HG02970 (cell line): ENCODE results near the gene TSSC4.

Experiments
- ATAC-seq: cut with Tn5 transposase; IDR thresholded peaks from one replicate; pipeline ENCODE4 v1.9.1; 2021; ENCODE audit warnings: mild to moderate bottlenecking, moderate library complexity, moderate number of reproducible peaks; ENCODE audit not compliant: unreplicated experiment, low FRiP score

TSSC4 gene

DNA sequence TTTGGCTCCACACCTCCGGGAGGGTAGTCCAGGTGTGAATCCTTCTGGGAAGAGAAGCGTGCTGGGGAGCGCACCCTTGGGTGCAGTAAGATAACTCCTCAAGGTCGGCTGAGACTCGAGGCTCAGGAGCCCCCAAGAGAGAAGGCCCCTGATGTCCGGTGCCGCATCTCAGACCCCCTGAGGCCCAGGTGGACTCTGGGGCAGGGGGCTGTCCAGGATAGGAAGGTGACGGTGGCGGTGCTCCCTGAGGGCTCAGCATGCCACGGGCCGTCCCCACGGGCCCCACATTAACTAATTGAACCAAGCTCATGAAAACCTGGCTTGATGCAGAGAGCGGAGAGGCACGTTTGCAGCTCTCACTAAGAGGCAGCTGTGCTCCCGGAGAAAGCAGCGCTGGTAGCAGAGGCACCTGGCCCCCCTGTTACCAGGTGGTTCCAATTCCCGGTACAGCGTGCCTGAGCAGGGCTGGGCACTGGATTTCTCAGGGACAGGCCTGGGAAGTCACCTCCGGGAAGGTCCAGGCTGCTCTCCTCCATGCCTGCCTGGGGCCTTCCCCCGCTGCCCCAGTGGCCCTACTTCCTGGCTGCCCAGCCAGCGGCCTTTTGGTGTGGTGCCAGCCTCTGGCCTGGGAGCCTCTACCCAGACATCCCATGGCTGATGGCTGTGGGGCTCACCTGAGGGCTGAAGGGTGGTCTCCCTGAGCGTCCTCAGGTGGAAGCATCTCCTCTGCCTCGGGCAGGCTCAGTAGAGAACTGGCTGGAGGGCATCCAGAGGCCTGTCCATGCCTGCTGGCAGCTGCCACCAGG lies 45.4 kb downstream of the TSSC4 start:
- ATAC-seq: no peak

DNA sequence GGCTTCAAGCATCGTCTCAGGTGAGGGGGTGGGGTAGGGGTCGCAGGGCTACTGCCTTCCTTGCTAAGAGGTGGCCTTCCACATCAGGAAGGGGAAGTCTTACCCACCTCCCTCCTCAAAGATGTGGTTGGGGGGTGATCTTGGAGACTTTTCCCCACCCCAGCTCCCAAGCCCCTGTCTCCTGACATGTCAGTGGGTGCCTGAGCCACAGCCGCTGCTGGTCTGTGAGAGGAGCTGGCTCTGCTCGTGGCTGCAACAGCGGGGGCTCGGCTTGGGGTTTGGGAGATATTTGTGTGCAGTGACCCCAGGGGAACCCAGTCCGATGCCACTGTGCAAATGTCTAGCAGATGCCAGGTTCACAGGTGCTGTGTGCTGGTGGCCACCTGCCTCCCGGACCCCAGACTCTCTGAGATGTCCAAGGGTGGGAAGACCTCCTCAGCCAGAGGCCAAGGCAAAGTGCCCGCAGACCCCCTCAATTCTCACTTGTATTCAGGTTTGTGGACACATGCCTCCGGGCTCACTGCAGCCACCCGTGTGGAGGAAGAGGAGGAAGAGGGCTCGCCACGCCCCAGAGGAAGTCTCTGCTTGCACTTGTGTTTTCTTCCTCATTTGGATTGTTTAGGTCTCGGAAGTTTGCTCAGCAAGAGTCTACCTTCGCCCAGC lies 46.2 kb downstream of the TSSC4 start:
- no peak for ATAC-seq

DNA sequence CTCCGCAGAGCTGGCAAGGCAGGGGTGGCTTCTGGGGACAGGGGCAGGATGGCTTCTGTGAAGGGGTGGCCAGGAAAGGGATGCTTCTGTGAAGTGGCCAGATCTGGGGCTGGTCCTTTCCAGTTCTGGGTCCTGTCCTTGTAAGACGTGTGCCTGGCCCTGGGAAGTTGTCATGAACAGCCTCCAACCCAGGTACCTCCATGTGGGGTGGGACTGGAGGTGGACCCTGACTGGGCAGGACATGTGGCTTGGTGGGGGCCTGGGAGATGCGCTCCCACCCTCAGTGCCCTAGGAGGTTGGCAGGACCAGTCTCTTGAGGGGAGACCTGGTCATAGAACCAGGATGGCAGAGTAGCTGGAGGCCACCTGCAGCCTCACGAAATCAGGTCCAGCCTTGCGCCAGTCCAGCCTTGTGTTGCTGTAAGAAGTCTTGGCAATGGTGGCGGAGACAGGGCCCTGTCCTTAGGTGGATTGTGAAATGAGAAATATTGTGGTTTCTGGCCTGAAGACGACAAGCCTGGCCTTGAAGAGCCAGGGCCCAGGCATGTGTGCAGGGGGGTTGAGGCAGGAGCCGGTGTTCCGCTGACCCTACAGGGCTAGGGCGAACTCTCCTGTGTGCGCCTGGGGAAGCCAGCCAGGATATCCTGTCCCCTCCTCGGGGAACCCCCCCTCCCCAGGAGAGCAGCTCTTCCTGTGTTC lies 46.9 kb downstream of the TSSC4 start:
- no peak for ATAC-seq

DNA sequence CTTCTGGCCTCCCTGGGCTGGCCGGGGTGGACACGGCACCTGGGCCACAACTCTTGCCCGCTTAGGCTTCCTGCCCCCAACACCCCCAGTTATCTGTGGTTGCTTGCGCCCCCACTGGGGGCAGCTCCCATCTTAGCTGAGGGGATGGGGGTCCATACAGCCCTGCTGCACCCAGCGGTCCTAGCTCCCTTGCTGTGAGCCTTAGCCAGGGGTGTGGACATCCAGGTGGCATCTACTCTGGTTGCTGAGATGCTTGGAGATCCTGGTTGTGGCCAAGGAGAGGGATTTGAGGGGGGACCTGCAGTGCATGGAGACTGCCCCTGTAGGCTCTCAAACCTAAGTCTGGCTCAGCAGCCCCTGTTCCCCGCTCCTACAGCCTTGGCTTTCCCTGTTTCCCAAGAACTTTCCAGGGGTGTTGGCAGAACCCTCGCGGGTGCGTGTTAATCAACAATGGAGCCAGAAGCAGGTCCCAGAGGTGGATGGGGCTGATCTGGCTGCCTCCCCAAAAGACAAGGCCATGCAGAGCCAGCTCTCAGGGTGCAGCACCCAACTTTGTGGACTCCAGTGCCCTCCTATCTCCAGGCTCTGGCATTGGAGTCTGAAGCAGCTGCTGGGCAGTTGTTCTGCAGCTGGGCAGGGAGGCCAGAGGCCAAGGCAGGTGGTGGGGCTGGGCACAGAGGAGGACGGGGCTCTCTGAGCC lies 47.6 kb downstream of the TSSC4 start:
- ATAC-seq: no peak

DNA sequence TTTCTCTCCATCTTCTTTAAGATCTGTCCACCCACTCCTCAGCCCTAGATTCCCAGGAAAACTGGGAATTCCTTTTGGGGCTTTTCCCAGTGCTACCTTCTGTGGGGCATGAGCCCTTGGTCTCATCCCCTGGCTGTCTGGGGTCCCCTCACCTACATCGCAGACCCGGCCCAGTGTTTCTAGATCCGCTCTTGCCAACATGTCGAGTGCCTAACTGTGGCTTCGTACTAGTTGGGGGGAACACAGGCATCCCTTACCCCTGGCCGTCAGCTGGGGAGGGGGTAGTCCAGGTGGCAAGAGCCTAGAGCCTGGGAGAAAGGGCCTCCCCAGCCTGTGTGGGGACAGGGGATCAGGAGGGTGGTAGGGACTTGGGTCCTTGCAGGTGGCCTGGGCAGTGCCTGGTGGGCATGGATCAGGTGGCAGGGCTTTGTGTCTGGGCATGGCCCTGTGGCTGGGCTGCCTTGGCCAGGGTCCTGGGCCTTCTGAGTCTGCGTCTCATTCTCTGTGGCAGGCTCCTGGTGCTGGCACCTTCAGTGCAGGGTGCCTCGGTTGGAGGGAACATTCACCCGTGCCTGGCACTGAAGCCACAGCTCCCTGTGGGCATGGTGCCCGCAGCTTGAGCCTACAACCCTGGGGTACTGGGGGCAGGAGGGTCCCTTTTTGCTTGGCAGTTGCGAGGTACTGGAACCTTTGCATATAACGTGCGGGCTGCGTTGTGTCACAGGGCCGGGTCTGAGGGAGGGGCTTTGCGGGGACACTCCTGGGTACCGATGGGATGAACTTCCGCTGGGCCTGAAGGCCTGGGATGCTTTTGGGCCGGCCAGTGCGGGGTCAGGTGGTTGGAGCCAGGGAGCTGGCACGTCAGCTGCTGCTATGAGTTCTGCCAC lies 48.4 kb downstream of the TSSC4 start:
- ATAC-seq: no peak

DNA sequence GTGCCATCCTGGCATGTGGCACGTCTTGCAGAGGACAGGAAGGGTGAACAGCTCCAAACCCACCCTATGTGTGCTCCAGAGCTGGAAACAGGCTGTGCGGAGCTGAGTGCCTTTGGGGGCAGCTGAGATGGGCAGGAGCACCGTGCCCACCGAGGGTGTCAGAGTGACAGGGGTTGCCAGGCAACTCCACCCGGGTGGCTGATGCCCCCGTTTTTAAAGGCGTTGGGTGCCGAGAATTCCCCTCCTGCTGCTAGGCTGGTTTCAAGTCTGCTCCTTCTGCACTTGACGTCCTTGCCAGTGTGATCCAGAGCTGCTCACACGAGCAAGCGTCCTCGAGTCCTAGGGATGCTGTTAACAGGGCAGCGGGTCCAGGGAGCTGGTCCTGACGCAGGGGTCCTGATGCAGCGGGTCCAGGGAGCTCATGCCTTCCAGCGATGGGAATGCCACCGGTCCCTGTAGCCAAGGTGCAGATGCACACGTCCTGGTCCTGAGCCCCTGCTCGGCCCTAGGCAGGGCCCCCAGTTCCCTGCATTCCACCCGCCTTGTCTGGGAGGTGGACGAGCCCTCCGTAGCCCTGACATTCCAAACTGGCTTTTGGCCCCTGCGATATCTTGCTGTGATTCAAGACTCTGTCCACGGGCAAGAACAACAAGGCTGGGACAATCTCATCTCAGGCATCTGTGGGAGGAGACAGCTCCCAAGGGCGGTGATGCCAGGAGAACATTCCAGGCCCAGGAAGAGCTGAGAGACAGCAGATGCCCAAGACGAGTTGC lies 49.2 kb downstream of the TSSC4 start:
- ATAC-seq: no peak

DNA sequence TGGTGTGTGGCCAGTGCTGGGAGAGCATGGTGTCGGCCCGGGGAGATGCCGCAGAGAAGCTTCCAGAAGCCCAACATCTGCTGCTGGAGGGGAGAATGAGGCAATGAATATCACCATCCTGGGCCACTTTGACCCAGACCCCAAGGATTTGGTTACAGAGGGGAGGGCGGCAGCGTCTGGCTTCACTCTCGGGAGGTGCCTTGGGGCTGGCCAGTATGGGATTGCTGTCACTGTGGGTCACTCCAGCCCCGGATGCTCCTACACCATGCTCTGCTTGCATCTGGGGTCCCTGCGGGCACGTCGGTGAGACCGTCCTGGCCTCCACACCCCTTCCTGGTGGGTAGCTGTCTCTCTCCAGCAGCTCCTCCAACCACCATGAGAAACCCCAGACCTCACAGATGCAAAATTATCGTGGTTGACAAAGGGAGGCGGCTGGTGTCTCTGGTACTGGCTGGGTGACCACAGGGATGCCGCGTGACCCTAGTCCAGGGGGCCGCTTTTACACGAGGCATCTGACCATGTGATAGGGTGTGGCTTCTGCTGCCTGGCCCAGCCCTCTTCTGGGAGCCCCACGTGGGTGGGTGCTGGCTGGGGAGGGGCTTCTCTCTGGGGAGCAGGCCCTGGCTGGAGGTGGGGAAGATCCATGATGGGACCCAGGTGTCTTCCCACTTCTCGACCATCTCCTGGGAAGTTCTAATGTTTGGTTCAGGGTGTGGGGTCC lies 49.9 kb downstream of the TSSC4 start:
- ATAC-seq: no peak

DNA sequence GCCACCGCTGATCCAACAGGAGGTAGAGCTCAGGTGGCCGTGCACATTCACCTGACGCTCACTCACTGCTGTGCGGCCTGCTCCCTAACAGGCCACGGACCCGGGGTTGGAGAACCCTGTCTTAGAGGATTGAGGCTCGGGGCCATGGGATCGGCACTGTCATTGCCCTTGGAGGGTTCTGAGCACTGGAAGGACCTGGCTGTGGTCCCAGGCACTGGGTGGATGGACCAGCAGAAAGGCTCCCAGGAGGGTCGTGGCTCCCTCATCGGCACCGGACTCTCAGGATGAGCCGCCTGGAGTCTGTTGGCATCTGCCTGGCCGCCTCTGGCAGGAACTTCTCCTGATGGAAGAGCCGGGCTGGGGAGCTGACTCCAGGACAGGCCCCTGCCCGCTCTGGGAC lies 50.8 kb downstream of the TSSC4 start:
- no peak for ATAC-seq

DNA sequence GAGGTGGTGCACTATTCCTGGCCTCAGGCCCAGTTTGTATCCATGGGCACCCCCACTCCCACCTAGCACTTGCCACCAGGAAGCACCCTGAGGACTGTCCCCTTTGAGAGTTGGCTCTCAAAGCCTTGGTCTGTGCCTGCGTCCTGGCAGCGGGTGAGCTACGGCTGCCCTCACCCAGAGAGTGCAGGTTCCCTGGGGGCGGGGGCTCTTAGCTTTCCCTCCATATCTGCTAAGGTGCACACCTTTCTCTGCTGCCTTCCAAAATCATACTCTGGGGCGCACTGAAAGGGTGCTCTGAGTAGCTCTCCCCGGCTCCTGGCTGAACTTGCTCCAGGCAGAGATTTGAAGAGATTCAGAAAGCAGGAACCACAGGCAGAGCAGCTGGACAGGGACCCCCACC lies 51.4 kb downstream of the TSSC4 start:
- ATAC-seq: no peak

DNA sequence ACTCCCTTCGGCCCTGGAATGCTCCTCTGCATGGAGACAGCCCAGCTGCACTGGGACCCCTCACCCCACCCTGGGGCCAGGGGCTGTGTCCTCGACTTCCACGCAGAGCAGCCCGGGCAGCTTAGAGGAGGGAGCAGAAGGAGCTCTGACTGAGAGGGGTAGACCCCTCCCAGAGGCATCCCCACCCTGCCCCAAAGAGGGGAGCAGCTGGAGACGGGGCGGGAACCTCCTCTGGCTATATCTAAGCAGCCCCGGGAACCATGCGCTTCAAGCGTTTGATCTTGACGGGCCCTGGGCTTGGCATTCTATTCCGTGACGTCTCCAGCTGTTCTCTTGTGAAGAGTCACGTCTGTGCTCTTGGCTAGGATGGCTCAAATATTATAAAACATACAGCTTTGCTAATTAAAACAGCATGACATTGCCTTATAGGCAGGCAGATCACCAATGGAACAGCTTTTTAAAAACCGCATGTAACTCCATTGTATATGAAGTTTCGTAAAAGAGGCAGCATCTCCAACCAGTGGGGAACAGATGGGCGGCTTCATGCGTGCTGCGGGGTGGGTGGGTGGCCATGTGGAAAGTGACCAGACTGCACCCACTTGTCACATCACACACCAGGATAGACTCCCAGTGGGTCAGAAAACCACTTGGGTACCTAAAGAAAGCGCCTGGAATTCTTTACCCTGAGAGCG lies 51.9 kb downstream of the TSSC4 start:
- no peak for ATAC-seq

DNA sequence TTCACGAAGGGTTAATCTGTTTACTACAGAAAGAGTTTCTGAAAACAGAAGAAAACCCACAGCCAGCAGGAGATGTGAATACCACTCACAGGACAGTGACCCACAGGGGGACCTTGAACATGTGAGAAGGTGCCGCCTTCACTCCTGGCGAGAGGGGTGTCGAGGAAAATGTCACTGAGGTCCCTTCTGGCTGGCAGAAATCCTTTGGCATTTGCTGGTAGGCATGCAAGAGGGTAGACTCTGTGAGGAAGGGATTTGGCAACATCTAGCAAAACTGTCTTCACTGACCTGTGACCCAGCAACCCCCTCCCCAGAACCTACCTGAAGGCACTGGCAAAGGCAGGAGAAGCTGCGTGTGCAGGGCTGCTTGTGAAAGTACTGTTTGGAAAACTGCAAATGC lies 52.9 kb downstream of the TSSC4 start:
- no peak for ATAC-seq
